ENCODE measurements around the gene NPHS1.

GRCh38 chr19:35895911-35896642, 43.8 kb upstream of the NPHS1 start:
- no peak for TF ChIP-seq CTCF (IDR thresholded peaks at IDR 0.05; ENCODE audit: low read depth, low read length, poor library complexity, severe bottlenecking)
- no peak for TF ChIP-seq EZH2phosphoT487 (IDR thresholded peaks at IDR 0.05; ENCODE audit: borderline replicate concordance, low read length)

Data from DOHH2 (cell line).